HUDEP-2 (cell line): ENCODE measurements around the gene DDX43.

Experiments used
- DNase-seq, 76 experiments: peaks; one replicate each; lab custom pipeline; 2025; ENCODE audit not compliant: unreplicated experiment in 76 of 76; lab: John Stamatoyannopoulos, UW

Gene DDX43

GRCh38 chr6:73388433-73388799 is 6.2 kb upstream of the DDX43 start:
- DNase-seq, result no peak

GRCh38 chr6:73388800-73389512 is 5.7 kb upstream of the DDX43 start:
- peak in 75 of 76 experiments; percentile 14 to 92 (median 74) for DNase-seq

GRCh38 chr6:73389854-73390253 is 4.8 kb upstream of the DDX43 start:
- DNase-seq, result no peak

GRCh38 chr6:73391675-73392074 is 3.0 kb upstream of the DDX43 start:
- DNase-seq, result no peak

GRCh38 chr6:73392188-73392587 is 2.4 kb upstream of the DDX43 start:
- DNase-seq, result peak in 1 of 76 experiments; percentile 6

- DNase-seq, result no peak
Measured at GRCh38 chr6:73393278-73393677, 1.4 kb upstream of the DDX43 start.

- DNase-seq, result no peak
Measured at GRCh38 chr6:73395875-73396274, 1.2 kb downstream of the DDX43 start.

GRCh38 chr6:73400656-73401055 is 6.0 kb downstream of the DDX43 start:
- DNase-seq, result no peak

GRCh38 chr6:73409395-73409794 is 14.8 kb downstream of the DDX43 start:
- DNase-seq, result no peak

- DNase-seq, result no peak
Measured at GRCh38 chr6:73413102-73413501, 18.5 kb downstream of the DDX43 start.

GRCh38 chr6:73418081-73418741 is 23.6 kb downstream of the DDX43 start:
- DNase-seq, result no peak

GRCh38 chr6:73421534-73421933 is 26.9 kb downstream of the DDX43 start:
- no peak for DNase-seq

- no peak for DNase-seq
Measured at GRCh38 chr6:73435236-73435635, 40.6 kb downstream of the DDX43 start.

GRCh38 chr6:73443555-73443954 is 48.9 kb downstream of the DDX43 start:
- DNase-seq, result no peak

GRCh38 chr6:73451223-73452106 is 56.8 kb downstream of the DDX43 start:
- peak in 51 of 76 experiments; percentile 14 to 91 (median 51) for DNase-seq

- DNase-seq, result peak in 71 of 76 experiments; percentile 31 to 91 (median 69)
Measured at GRCh38 chr6:73452107-73452461, 57.5 kb downstream of the DDX43 start, which contains the start of gene CGAS. CGAS (minus strand) TSS chr6:73452297; CDS start chr6:73452181, 116 bp downstream.

GRCh38 chr6:73455865-73456629 is 61.4 kb downstream of the DDX43 start:
- peak in 1 of 76 experiments; percentile 21 for DNase-seq

- DNase-seq, result peak in 45 of 76 experiments; percentile 6 to 75 (median 31)
Measured at GRCh38 chr6:73459474-73459873, 64.8 kb downstream of the DDX43 start.

- peak in 43 of 76 experiments; percentile 12 to 72 (median 27) for DNase-seq
Measured at GRCh38 chr6:73460056-73460455, 65.4 kb downstream of the DDX43 start.
